Measurements from ENCODE around the gene IL32. TPM values are rescaled to one million over a fixed set of nuclear protein-coding genes. Genes with fewer than 3 reads are reported as not detected.

The IL32 gene
- total and polyA plus RNA-seq, 4 donors: 83.7 to 275 (median 200) TPM

DNA sequence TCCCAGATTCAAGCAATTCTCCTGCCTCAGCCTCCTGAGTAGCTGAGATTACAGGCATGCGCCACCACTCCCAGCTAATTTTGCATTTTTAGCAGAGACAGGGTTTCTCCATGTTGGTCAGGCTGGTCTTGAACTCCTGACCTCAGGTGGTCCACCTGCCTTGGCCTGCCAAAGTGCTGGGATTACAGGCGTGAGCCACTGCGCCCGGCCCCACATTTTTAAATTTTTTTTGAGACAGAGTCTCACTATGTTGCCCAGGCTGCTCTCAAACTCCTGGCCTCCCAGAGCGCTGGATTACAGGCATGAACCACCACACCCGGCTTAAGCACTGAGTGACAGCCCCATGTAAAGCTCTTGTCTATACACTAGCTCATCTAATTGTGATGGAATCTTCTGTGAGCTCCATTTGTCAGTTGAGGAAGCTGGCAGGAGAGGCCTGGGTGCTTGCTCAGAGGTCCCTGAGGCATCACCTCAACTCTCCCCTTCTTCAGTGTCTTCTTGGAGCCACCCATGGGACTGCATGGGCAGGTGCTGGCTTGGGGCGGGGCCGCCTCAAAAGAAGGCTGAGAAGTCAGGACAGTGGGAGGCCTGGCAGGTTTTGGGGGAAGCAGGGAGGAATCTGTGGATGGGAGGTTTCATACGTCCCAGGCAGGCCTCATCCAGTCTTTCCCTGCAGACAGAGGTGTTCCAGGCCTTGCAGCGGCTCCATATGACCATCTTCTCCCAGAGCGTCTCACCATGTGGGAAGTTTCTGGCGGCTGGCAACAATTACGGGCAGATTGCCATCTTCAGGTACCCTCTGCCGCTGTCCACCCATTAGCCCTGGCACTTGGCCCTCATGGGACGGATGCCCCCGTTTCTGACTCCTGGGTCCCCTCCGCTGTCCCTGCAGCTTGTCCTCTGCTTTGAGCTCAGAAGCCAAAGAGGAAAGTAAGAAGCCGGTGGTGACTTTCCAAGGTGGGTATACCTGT lies 40.1 kb upstream of the IL32 start:
- peaks cover 0 to 16% (median 16%) of the 10 kb centered on the region in 3 donors for H3K27me3 ChIP-seq (ENCODE audit: control insufficient read depth in 3 of 3, insufficient read depth in 3 of 3, low read length in 2 of 3)
- H3K27ac ChIP-seq (ENCODE audit: low read depth in 1 of 2, low read length in 1 of 2): no peak overlapping the region
- H3K4me1 ChIP-seq (ENCODE audit: control insufficient read depth in 5 of 5, insufficient read depth in 5 of 5, low read length in 5 of 5): peaks cover 0 to 46% (median 18%) of the 10 kb centered on the region in 5 donors
- no peak for DNase-seq
- 95 to 96% methylated on average over 17 to 18 of the region's 18 CpGs for WGBS, 2 donors
- no peaks in the 10 kb centered on the region for H3K9me3 ChIP-seq (ENCODE audit: control insufficient read depth in 4 of 4, insufficient read depth in 3 of 4, low read length in 3 of 4)
- H3K36me3 ChIP-seq (ENCODE audit: control insufficient read depth in 4 of 4, insufficient read depth in 4 of 4, low read length in 4 of 4): peaks cover 0 to 21% (median 7%) of the 10 kb centered on the region in 4 donors
- no peak overlapping the region for H3K4me3 ChIP-seq
- H3K9ac ChIP-seq (ENCODE audit: insufficient read depth in 1 of 2, low read length in 2 of 2): no peak overlapping the region
- TF ChIP-seq, protein P1, sequence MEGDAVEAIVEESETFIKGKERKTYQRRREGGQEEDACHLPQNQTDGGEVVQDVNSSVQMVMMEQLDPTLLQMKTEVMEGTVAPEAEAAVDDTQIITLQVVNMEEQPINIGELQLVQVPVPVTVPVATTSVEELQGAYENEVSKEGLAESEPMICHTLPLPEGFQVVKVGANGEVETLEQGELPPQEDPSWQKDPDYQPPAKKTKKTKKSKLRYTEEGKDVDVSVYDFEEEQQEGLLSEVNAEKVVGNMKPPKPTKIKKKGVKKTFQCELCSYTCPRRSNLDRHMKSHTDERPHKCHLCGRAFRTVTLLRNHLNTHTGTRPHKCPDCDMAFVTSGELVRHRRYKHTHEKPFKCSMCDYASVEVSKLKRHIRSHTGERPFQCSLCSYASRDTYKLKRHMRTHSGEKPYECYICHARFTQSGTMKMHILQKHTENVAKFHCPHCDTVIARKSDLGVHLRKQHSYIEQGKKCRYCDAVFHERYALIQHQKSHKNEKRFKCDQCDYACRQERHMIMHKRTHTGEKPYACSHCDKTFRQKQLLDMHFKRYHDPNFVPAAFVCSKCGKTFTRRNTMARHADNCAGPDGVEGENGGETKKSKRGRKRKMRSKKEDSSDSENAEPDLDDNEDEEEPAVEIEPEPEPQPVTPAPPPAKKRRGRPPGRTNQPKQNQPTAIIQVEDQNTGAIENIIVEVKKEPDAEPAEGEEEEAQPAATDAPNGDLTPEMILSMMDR (IDR thresholded peaks at IDR 0.05; ENCODE audit: control extremely low read depth, extremely low read depth): no peak
- no peak for ATAC-seq (ENCODE audit: insufficient read depth, low FRiP score)

DNA sequence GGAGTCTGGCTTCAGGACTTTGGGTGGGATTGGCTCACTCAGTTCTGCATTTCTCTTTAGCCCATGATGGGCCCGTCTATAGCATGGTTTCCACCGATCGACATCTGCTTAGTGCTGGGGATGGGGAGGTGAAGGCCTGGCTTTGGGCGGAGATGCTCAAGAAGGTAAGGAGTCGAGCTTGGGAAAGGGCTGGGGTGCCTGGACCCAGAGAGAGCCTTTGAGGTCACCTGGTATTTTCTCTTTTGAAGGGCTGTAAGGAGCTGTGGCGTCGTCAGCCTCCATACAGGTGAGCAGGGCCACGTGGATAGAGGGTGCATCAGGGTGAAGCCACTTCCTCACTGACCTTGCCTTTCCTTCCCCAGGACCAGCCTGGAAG lies 39.4 kb upstream of the IL32 start:
- 88 to 90% methylated on average over 8 of the region's 8 CpGs for WGBS, 2 donors
- H3K9ac ChIP-seq (ENCODE audit: insufficient read depth in 1 of 2, low read length in 2 of 2): no peak overlapping the region
- no peak overlapping the region for H3K27ac ChIP-seq (ENCODE audit: low read depth in 1 of 2, low read length in 1 of 2)
- DNase-seq: no peak
- TF ChIP-seq, protein P1 (IDR thresholded peaks at IDR 0.05; ENCODE audit: control extremely low read depth, extremely low read depth): no peak
- H3K9me3 ChIP-seq (ENCODE audit: control insufficient read depth in 4 of 4, insufficient read depth in 3 of 4, low read length in 3 of 4): no peaks in the 10 kb centered on the region
- H3K36me3 ChIP-seq (ENCODE audit: control insufficient read depth in 4 of 4, insufficient read depth in 4 of 4, low read length in 4 of 4): peaks cover 0 to 21% (median 7%) of the 10 kb centered on the region in 4 donors
- peaks cover 0 to 41% (median 17%) of the 10 kb centered on the region in 5 donors for H3K4me1 ChIP-seq (ENCODE audit: control insufficient read depth in 5 of 5, insufficient read depth in 5 of 5, low read length in 5 of 5)
- H3K27me3 ChIP-seq (ENCODE audit: control insufficient read depth in 3 of 3, insufficient read depth in 3 of 3, low read length in 2 of 3): peaks cover 0 to 16% (median 16%) of the 10 kb centered on the region in 3 donors
- no peak overlapping the region for H3K4me3 ChIP-seq
- ATAC-seq (ENCODE audit: insufficient read depth, low FRiP score): no peak

DNA sequence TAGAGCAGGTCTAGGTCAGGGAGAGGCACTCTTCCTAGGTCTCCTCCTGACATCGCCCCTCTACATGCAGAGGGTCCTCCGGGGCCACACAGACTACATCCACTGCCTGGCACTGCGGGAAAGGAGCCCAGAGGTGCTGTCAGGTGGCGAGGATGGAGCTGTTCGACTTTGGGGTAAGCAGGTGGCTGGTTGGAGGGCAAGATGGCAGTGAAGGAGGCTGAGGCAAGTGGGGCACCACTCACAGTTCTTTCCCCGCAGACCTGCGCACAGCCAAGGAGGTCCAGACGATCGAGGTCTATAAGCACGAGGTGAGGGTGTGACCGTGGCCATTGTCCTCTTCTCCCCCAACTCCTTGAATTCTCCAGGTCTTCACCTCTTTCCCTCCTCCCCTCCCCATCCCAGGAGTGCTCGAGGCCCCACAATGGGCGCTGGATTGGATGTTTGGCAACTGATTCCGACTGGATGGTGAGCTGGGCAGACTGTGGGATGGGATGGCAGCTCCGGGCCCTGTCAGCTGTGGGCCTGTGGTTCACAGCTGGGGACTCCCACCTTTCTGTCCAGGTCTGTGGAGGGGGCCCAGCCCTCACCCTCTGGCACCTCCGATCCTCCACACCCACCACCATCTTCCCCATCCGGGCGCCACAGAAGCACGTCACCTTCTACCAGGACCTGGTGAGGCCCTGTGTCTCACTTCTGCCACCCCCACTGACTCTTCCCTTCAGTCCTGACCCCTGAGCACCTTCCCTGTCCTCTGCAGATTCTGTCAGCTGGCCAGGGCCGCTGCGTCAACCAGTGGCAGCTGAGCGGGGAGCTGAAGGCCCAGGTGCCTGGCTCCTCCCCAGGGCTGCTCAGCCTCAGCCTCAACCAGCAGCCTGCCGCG lies 38.6 kb upstream of the IL32 start:
- H3K27ac ChIP-seq (ENCODE audit: low read depth in 1 of 2, low read length in 1 of 2): no peak overlapping the region
- H3K27me3 ChIP-seq (ENCODE audit: control insufficient read depth in 3 of 3, insufficient read depth in 3 of 3, low read length in 2 of 3): peaks cover 0 to 22% (median 16%) of the 10 kb centered on the region in 3 donors
- no peaks in the 10 kb centered on the region for H3K9me3 ChIP-seq (ENCODE audit: control insufficient read depth in 4 of 4, insufficient read depth in 3 of 4, low read length in 3 of 4)
- no peak for DNase-seq
- H3K4me1 ChIP-seq (ENCODE audit: control insufficient read depth in 5 of 5, insufficient read depth in 5 of 5, low read length in 5 of 5): peaks cover 0 to 33% (median 14%) of the 10 kb centered on the region in 5 donors
- H3K36me3 ChIP-seq (ENCODE audit: control insufficient read depth in 4 of 4, insufficient read depth in 4 of 4, low read length in 4 of 4): peaks cover 0 to 19% (median 7%) of the 10 kb centered on the region in 4 donors
- WGBS, 2 donors: 96 to 97% methylated on average over 21 to 24 of the region's 24 CpGs
- TF ChIP-seq, protein P1 (IDR thresholded peaks at IDR 0.05; ENCODE audit: control extremely low read depth, extremely low read depth): no peak
- no peak overlapping the region for H3K9ac ChIP-seq (ENCODE audit: insufficient read depth in 1 of 2, low read length in 2 of 2)
- no peak for ATAC-seq (ENCODE audit: insufficient read depth, low FRiP score)
- H3K4me3 ChIP-seq: no peak overlapping the region
